GM12801 (cell line): ENCODE measurements around the gene CPNE5.

Experiments used
- CTCF ChIP-seq: IDR thresholded peaks from one replicate; pipeline ENCODE4 v1.5.1; 2011; ENCODE audit warnings: control low read depth; ENCODE audit not compliant: insufficient read length; ENCODE audit errors: extremely low read depth

The CPNE5 gene

DNA sequence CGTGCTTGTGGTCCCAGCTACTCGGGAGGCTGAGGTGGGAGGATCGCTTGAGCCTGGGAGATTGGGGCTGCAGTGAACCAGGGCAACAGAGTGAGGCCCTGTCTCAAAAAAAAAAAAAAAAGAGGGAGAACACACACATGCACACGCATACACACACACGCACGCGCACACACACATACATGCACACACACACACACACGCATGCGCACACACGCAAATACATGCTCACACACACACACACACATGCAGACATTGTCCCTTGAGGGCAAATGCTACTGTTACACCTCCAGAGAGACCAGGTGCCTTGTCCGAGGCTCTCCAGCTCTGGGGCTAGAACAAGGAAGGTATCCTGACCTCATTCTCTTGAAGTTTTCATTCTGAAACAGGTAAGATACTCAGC lies 77.1 kb downstream of the CPNE5 start:
- TF ChIP-seq CTCF: no peak

DNA sequence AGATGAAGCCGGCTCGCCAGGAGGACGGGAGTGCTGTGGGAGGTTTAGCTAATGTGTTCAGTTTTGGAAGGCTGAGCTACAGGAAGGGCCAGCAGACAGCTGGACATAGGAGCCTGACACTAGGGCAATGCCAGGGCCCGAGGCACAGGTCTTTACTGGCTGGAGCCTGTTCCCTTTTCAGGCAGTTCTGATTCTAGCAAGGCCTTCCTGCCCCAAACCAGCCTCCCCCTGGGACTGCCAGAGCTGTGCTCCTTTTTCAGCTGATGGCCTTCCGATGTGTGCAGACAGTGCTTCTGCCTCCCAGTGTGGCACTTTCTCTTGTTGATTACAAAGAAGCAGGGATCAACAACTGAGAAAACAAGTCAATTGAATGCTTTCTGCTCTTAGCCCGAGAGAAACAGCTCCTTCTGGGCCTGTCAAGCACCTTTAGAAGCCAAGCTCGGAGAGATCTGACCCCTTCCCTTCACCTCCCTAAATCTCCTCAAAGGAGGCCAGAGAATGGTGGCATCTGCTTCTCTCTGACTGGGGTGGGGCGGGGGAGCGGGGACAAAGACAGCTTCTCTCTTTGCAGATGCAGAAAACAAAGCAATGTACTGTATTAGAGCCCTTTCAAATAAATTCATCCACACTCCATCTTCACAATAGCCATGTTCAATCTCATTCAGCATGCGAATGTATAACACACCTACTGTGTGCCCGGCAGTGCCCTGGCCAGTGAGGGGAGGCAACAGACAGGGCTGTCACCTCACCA lies 78.4 kb downstream of the CPNE5 start:
- TF ChIP-seq CTCF: no peak

DNA sequence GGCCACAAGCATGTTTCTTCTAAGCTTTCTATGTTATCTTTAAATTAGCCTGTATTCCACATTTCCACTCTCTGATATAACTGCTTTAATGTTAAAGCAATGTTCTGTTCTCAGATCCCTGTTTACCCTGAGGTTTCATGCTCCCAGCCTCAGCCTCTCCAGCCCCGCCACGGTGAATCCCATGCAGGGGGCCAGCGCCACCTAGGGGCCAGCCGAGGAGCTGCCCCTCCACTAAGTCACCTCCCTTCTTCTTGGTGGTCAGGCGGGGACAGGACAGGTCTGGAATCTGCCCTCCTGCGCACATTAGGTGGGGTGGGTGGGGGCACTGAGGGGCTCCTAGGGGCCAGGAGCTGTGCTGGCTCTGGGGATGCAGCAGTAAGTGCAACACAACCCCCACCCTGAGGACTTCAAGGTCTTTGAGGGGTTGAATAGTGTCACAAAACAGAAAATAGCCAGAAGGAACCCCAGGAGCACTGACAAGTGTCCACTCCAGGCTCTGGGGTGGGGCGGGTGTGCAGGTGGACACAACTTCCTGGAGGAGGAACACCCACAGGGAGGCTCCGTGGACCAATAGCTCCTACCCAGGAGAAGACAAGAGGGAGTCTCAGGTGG lies 80.0 kb downstream of the CPNE5 start:
- TF ChIP-seq CTCF: no peak

- TF ChIP-seq CTCF: no peak
Observed at GRCh38 chr6:36758516-36759147, 80.6 kb downstream of the CPNE5 start.

- TF ChIP-seq CTCF: no peak
Observed at GRCh38 chr6:36757943-36758508, 81.2 kb downstream of the CPNE5 start.

DNA sequence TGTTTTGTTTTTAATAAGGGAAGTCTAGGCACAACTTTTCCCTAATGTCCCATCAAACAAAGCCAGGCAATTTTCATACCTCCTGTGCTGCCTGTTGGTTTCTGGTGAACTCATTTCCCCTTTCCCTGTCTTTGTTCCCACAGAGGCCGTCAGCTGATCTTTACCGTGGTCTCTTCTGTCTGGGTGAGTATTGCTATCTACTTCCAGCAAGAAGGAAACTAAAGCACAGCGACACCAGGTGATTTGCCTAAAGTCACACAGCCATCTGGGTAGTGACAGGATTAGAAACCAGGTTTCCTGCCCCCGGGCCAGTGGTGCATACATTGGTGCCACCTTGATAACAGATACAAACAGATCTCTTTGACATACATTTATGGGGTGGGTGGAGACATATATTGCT lies 82.0 kb downstream of the CPNE5 start:
- TF ChIP-seq CTCF: no peak

- no peak for TF ChIP-seq CTCF
Observed at GRCh38 chr6:36756786-36757185, 82.5 kb downstream of the CPNE5 start.
